HepG2 (cell line): ENCODE results near the gene C7orf57. TPM values are rescaled to one million over a fixed set of nuclear protein-coding genes. Genes with fewer than 3 reads are reported as not detected.

ENCODE experiments used
- ATRX ChIP-seq: sonication (generic); formaldehyde crosslinking; IDR thresholded peaks from 2 replicates; pipeline ENCODE4 v1.4.0; 2020; ENCODE audit warnings: missing genetic modification reagents, borderline replicate concordance
- EHMT2 ChIP-seq: fragments of 200-600 bp; sonication (generic); IDR thresholded peaks from 2 replicates; pipeline ENCODE4 v1.7.0; 2017; ENCODE audit warnings: antibody characterized with exemption, low read depth, low read length, borderline replicate concordance
- FOXP1 ChIP-seq, 2 experiments: fragments of 450-650 bp in 1 of 2; IDR thresholded peaks; 2 replicates each; pipeline ENCODE4 v1.6.1; 2017 to 2018; ENCODE audit warnings: antibody characterized with exemption in 1 of 2
- GLI4 ChIP-seq: sonication (generic); formaldehyde crosslinking; IDR thresholded peaks from 2 replicates; pipeline ENCODE4 v1.5.1; 2020; ENCODE audit warnings: missing genetic modification reagents, mild to moderate bottlenecking, moderate library complexity, borderline replicate concordance
- HDAC2 ChIP-seq: sonication (generic); formaldehyde crosslinking; IDR thresholded peaks from 2 replicates; pipeline ENCODE4 v1.4.0; 2020; ENCODE audit warnings: missing genetic modification reagents
- HOXD1 ChIP-seq: sonication (generic); formaldehyde crosslinking; IDR thresholded peaks from 2 replicates; pipeline ENCODE4 v1.5.0; 2020; ENCODE audit warnings: missing genetic modification reagents
- IRF2 ChIP-seq: IDR thresholded peaks from 2 replicates; pipeline ENCODE4 v1.6.1; 2018; ENCODE audit warnings: missing genetic modification reagents, missing compliant biosample characterization
- MEIS2 ChIP-seq: sonication (generic); formaldehyde crosslinking; IDR thresholded peaks from 2 replicates; pipeline ENCODE4 v1.9.0; 2021; ENCODE audit warnings: mild to moderate bottlenecking, missing genetic modification reagents
- NR3C1 ChIP-seq: sonication (generic); formaldehyde crosslinking; IDR thresholded peaks from 2 replicates; pipeline ENCODE4 v1.4.0; 2020; ENCODE audit warnings: missing genetic modification reagents
- NRL ChIP-seq: sonication (generic); formaldehyde crosslinking; IDR thresholded peaks from 2 replicates; pipeline ENCODE4 v1.5.0; 2020; ENCODE audit warnings: missing genetic modification reagents, mild to moderate bottlenecking, moderate library complexity, borderline replicate concordance
- SP2 ChIP-seq: sonication (generic); formaldehyde crosslinking; IDR thresholded peaks from 2 replicates; pipeline ENCODE4 v1.5.1; 2020; ENCODE audit warnings: mild to moderate bottlenecking, missing genetic modification reagents
- TRIM24 ChIP-seq: sonication (generic); formaldehyde crosslinking; IDR thresholded peaks from 2 replicates; pipeline ENCODE4 v1.8.0; 2022; ENCODE audit warnings: mild to moderate bottlenecking, missing genetic modification reagents
- ZNF234 ChIP-seq: sonication (generic); formaldehyde crosslinking; conservative IDR thresholded peaks from 2 replicates; pipeline ENCODE4 v1.5.1; 2020; ENCODE audit warnings: mild to moderate bottlenecking, missing genetic modification reagents
- polyA plus RNA-seq, 8 experiments: library from polyadenylated mRNA; depleted of rRNA in 3 of 8; stranded (reverse) in 7 of 8; unstranded in 1 of 8; fragments of >200 nt; fragmentation: Illumina TruSeq in 4 of 8; extraction: Trizol in 4 of 8; gene quantifications; 2 replicates each; pipeline versions ENCODE4 v1.2.1 to v1.2.3, GENCODE V29; 2011 to 2016; ENCODE audit warnings: low read depth in 4 of 8, missing spikeins in 1 of 8, mixed read lengths in 1 of 8; ENCODE audit not compliant: insufficient read depth in 1 of 8
- total RNA-seq, 5 experiments: library from RNA; depleted of rRNA; stranded (reverse); fragments of >200 nt; fragmentation: Illumina TruSeq; extraction: Trizol; gene quantifications; 2 replicates each; pipeline ENCODE4 v1.2.3, GENCODE V29; 2016; ENCODE audit warnings: low read depth in 1 of 5
- TF ChIP-seq, protein P1 (sequence below), 2 experiments: sonication (generic) in 1 of 2; formaldehyde crosslinking in 1 of 2; IDR thresholded peaks; 2 replicates each; pipeline versions ENCODE4 v1.4.0 to v1.6.1; 2018 to 2020; ENCODE audit warnings: missing genetic modification reagents in 2 of 2, borderline replicate concordance in 1 of 2, low read depth in 1 of 2, mild to moderate bottlenecking in 1 of 2, missing biosample characterization in 1 of 2
- TF ChIP-seq, protein P2 (sequence below): IDR thresholded peaks from 2 replicates; pipeline ENCODE4 v1.6.1; 2016; ENCODE audit warnings: missing compliant biosample characterization, missing genetic modification reagents, borderline replicate concordance
- TF ChIP-seq, protein P3 (sequence below): sonication (generic); formaldehyde crosslinking; IDR thresholded peaks from 2 replicates; pipeline ENCODE4 v1.9.0; 2022; ENCODE audit warnings: missing genetic modification reagents, mild to moderate bottlenecking, borderline replicate concordance
- TF ChIP-seq, protein P4 (sequence below): sonication (generic); formaldehyde crosslinking; IDR thresholded peaks from 2 replicates; pipeline ENCODE4 v1.5.0; 2020; ENCODE audit warnings: mild to moderate bottlenecking, missing genetic modification reagents
- TF ChIP-seq, protein P5 (sequence below): sonication (generic); formaldehyde crosslinking; IDR thresholded peaks from 2 replicates; pipeline ENCODE4 v1.8.1; 2023; ENCODE audit warnings: mild to moderate bottlenecking, inconsistent platforms, moderate library complexity, missing genetic modification reagents, borderline replicate concordance

The C7orf57 gene
- total and polyA plus RNA-seq, 2 of the 13 experiments (the other 11 are each of a cell fraction or from before 2014, with no cell fraction given), result not detected

DNA sequence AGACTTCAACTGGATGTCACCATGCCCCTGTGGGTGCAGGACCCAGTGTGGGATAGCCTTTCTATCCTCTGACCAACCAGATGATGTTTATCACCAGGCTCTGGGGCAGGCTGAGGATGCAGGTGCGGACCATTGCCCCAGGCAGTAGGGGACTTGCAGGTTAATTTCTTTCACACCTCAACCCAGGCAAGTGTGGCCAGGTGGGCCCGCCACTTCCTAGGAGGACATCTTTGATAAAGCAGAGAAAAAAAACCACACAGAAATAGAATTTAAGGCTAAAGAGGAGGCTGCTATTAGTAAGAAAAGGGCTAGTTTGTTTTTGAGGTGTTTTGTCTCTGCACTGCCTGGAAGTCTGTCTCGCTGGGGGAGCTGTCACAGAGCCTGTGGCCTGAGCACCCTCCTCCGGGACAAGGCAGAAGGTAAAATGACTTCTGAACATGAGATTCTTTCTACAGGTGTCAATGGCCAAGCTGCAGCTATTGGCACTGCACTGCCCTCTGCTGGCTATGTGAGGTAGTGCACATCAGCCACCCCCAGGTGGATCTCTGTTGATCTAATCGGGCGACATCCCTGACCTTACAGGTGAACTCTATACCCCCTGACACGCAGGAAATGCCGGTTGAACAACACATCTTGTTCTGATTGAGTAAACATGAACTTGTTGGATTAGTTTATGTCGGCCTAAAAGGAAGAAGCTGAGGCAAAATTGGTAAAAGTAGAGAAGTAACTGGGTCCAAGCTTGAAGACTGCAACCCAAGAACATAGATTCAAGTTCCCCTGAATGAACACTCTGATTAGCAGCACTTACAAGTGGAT lies 74.7 kb downstream of the C7orf57 start (continued):
- TF ChIP-seq, protein P1, sequence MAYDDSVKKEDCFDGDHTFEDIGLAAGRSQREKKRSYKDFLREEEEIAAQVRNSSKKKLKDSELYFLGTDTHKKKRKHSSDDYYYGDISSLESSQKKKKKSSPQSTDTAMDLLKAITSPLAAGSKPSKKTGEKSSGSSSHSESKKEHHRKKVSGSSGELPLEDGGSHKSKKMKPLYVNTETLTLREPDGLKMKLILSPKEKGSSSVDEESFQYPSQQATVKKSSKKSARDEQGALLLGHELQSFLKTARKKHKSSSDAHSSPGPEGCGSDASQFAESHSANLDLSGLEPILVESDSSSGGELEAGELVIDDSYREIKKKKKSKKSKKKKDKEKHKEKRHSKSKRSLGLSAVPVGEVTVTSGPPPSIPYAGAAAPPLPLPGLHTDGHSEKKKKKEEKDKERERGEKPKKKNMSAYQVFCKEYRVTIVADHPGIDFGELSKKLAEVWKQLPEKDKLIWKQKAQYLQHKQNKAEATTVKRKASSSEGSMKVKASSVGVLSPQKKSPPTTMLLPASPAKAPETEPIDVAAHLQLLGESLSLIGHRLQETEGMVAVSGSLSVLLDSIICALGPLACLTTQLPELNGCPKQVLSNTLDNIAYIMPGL (CRISPR knock-in tag; IDR thresholded peaks at IDR 0.05; ENCODE audit: borderline replicate concordance in 1 of 2, low read depth in 1 of 2), result 0 out of 4 replicates have a peak, but pooled peaks have one; percentile 29 to 44
- TF ChIP-seq, protein P2, sequence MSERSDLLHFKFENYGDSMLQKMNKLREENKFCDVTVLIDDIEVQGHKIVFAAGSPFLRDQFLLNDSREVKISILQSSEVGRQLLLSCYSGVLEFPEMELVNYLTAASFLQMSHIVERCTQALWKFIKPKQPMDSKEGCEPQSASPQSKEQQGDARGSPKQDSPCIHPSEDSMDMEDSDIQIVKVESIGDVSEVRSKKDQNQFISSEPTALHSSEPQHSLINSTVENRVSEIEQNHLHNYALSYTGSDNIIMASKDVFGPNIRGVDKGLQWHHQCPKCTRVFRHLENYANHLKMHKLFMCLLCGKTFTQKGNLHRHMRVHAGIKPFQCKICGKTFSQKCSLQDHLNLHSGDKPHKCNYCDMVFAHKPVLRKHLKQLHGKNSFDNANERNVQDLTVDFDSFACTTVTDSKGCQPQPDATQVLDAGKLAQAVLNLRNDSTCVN, result no peak
- TF ChIP-seq IRF2 (CRISPR knock-in tag) (peak; percentile 46; the same call in 1 of the 2 replicates), ZNF234 (CRISPR knock-in tag) (no peak), TRIM24 (CRISPR knock-in tag) (no peak), SP2 (CRISPR knock-in tag) (no peak), MEIS2 (no peak), FOXP1 (IDR thresholded peaks at IDR 0.05) (no peak), FOXP1 (CRISPR knock-in tag; IDR thresholded peaks at IDR 0.05) (peak; percentile 37; the same call in 1 of the 2 replicates), NR3C1 (CRISPR knock-in tag) (no peak), GLI4 (CRISPR knock-in tag) (no peak), HOXD1 (CRISPR knock-in tag) (no peak), HDAC2 (CRISPR knock-in tag) (peak; percentile 57; the same call in 1 of the 2 replicates), NRL (no peak), EHMT2 (no peak), ATRX (CRISPR knock-in tag) (no peak)
- TF ChIP-seq, protein P3, sequence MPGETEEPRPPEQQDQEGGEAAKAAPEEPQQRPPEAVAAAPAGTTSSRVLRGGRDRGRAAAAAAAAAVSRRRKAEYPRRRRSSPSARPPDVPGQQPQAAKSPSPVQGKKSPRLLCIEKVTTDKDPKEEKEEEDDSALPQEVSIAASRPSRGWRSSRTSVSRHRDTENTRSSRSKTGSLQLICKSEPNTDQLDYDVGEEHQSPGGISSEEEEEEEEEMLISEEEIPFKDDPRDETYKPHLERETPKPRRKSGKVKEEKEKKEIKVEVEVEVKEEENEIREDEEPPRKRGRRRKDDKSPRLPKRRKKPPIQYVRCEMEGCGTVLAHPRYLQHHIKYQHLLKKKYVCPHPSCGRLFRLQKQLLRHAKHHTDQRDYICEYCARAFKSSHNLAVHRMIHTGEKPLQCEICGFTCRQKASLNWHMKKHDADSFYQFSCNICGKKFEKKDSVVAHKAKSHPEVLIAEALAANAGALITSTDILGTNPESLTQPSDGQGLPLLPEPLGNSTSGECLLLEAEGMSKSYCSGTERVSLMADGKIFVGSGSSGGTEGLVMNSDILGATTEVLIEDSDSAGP (CRISPR knock-in tag), result no peak
- TF ChIP-seq, protein P4, sequence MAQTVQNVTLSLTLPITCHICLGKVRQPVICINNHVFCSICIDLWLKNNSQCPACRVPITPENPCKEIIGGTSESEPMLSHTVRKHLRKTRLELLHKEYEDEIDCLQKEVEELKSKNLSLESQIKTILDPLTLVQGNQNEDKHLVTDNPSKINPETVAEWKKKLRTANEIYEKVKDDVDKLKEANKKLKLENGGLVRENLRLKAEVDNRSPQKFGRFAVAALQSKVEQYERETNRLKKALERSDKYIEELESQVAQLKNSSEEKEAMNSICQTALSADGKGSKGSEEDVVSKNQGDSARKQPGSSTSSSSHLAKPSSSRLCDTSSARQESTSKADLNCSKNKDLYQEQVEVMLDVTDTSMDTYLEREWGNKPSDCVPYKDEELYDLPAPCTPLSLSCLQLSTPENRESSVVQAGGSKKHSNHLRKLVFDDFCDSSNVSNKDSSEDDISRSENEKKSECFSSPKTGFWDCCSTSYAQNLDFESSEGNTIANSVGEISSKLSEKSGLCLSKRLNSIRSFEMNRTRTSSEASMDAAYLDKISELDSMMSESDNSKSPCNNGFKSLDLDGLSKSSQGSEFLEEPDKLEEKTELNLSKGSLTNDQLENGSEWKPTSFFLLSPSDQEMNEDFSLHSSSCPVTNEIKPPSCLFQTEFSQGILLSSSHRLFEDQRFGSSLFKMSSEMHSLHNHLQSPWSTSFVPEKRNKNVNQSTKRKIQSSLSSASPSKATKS (CRISPR knock-in tag), result no peak
- TF ChIP-seq, protein P5, sequence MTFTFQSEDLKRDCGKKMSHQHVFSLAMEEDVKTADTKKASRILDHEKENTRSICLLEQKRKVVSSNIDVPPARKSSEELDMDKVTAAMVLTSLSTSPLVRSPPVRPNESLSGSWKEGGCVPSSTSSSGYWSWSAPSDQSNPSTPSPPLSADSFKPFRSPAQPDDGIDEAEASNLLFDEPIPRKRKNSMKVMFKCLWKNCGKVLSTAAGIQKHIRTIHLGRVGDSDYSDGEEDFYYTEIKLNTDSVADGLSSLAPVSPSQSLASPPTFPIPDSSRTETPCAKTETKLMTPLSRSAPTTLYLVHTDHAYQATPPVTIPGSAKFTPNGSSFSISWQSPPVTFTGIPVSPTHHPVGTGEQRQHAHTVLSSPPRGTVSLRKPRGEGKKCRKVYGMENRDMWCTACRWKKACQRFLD (CRISPR knock-in tag), result no peak
